SK-N-DZ (cell line): Measurements from ENCODE around the gene TSN.

Experiments used
- DNase-seq: peaks from one replicate; pipeline ENCODE4 v3.0.0-alpha.2; 2015; ENCODE audit warnings: low spot score

The TSN gene

GRCh38 chr2:121746071-121746578, 9.3 kb upstream of the TSN start:
- DNase-seq, result no peak

- DNase-seq, result peak; percentile 53
Observed at GRCh38 chr2:121748202-121748601, 7.2 kb upstream of the TSN start.

DNA sequence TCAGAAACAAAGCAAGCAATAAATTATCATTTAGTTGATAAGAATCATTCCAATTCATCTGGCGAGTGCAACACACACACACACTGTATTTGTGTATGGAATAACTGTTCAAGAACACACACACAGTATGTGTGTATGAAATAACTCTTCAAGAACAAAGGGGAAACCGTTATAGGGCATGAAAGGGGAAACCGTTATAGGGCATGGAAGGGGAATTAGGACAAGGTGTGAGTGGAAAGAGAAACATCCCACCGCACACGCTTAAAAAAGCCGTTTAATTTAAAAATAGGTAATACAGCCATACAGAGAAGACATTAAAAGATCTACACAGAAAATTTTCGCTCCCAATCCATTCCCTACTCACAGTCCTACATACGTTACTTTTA, 607 bp upstream of the TSN start:
- DNase-seq, result no peak

- no peak for DNase-seq
Observed at GRCh38 chr2:121764681-121765228, 9.3 kb downstream of the TSN start.

- no peak for DNase-seq
Observed at GRCh38 chr2:121766624-121767023, 11.2 kb downstream of the TSN start.

DNA sequence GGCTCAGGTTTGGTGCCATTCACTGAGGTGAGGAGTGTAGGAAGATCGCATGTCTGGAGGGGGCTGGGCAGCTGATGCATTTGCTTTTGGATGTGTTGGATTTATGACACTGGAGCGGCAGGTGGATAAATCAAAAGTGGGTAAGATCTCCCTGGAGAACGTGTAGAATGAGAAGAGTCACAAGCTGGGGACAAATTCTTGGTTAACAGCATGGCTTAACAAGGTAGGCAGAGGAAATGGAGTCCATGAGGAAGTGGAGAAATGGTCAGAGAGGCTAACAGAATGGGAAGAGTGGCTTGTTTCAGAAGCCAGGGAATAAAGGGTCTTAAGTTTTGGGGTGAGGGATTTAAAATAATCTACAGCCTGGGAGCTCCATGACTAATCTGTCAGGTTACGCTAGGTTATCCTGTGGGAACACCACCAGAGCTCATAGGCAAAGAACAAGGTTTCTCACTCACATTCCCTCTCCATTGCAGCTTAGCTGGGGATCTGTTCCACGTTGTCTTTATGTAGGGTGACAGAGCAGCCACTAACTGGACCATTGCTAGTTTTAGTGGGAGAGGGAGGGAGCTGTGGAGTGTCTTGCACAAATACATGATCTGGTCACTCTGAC, 12.8 kb downstream of the TSN start:
- peak; percentile 43 for DNase-seq

- DNase-seq, result peak; percentile 81
Observed at GRCh38 chr2:121771976-121772742, 16.7 kb downstream of the TSN start.

DNA sequence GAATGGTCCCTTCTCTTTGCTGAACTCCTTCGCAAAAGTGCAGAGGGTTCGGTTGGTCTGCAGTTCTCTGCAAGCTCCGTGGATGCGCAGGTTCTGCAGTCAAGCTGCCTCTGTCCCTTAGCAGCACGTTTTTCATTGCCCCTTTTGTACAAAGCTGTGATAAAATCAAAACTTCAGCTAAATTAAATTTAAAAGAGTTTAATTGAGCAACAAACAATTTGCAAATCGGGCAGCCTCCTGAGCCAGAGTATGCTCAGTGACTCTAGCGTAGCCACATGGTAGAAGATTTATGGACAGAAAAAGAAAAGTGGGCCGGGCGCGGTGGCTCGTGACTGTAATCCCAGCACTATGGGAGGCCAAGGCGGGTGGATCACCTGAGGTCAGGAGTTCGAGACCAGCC, 18.8 kb downstream of the TSN start:
- peak; percentile 94 for DNase-seq

GRCh38 chr2:121776361-121776760, 20.9 kb downstream of the TSN start:
- no peak for DNase-seq

DNA sequence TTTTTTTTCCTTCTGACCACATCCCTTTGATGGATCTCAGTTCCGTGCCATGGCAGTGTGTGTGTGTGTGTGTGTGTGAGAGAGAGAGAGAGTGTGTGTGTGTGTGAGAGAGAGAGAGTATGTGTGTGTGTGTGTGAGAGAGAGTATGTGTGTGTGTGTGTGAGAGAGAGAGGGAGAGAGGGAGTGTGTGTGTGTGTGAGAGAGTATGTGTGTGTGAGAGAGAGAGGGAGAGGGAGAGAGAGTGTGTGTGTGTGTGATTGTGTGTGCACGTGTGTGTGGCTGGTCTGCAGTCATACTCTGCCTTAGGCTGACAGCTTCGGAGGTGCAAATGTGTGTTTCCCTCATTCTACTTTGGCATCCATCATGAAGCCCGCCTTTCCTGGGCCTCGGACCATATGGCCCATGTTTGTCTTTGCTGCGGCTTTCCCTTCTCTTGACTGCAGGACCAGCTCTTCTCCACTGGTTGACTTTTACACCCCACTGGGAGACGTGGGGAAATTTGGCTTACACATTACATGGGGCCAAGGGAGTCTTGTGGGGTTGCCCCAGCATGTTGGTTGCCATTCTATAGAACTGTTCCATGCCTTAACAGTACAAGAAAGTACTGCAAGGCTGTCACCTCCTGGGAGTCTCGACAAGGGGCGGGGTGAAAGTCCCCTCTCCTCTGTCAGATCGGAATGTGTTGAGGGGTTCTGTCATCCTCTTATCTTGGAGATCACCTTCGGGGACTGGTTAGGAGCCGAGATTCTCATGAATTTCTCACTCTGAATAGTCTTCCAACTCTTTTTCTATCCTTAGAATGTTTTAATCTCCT, 21.6 kb downstream of the TSN start:
- no peak for DNase-seq

DNA sequence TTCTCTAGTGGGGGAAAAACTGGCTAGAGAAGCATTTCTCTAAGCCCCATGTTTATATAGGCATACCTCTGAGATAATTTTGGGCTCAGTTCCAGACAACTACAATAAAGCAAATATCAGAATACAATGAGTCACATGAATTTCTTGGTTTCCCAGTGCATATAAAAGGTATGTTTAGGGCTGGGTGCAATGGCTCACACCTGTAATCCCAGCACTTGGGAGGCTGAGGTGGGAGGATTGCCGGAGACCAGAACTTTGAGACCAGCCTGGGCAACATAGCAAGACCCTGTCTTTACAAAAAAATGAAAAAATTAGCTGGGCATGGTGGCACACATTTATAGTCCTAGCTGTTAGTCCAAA, 22.2 kb downstream of the TSN start:
- no peak for DNase-seq

- no peak for DNase-seq
Observed at GRCh38 chr2:121778741-121779487, 23.5 kb downstream of the TSN start.

DNA sequence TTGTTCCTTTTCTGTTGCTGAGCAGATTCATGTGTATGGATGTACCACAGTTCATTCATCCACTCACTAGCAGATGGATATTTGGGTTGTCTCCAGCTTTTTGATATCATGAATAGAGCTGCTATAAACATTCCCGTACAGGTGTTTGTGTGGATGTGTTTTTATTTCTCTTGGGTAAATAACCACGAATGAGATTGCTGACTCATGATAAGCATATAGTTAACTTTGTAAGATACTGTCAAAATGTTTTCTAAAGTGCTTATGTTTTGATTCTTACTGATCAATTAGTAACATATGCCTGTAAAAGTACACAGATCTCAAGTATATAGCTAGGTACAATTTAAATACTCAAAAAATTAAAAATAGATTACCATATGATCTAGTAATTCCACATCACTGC, 27.7 kb downstream of the TSN start:
- no peak for DNase-seq

GRCh38 chr2:121788685-121789084, 33.2 kb downstream of the TSN start:
- no peak for DNase-seq

DNA sequence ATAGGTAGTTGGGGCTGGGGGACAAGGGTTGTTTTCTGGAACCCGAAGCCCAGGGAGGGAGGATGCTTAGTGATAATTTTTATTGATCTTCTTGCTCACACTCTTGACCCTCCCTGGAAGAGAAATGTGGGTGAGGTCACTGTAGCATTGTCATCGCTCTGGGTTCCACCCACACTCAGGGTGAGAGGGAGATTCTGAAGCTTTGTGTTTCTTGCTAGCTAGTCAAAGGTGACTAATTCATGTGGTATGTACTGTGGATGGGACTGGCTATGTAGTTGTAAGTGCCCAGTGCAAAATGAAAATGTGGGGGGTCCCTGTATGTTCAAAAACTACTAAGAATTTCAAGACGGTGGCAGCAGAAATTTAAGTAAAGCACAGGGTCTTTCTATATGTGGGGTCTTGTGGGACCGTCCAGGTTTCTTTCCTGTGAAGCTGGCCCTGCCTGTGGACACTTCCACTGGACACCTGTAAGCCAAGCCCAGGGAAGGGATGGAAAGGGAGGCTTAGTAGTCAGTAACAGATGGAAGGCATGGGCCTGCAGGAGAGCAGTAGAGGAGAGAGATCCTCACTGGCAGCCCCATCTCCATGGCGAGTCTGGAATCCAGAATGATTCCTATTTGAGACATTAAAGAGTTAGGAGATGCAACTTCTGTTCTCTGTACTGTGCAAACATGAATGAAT, 35.0 kb downstream of the TSN start:
- DNase-seq, result no peak

DNA sequence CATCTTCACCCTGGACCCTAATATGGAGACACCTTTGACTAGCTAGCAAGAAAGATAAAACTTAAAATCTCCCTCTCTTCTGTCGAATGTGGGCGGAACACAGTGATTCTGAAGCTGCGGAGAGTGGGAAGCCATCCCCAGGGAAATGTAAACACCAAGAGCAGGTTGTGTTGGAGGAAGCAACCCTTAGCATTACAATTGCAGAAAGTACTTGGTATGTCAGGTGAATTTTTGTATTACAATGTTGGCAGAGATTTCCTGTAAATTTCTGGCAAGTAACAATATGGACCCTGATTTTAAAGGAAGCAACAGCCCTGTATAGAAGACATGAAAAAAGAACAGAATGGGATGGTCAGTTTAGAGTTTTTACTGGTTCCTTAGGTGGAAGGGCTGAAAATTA, 35.8 kb downstream of the TSN start:
- DNase-seq, result no peak

GRCh38 chr2:121791801-121792221, 36.4 kb downstream of the TSN start:
- no peak for DNase-seq

DNA sequence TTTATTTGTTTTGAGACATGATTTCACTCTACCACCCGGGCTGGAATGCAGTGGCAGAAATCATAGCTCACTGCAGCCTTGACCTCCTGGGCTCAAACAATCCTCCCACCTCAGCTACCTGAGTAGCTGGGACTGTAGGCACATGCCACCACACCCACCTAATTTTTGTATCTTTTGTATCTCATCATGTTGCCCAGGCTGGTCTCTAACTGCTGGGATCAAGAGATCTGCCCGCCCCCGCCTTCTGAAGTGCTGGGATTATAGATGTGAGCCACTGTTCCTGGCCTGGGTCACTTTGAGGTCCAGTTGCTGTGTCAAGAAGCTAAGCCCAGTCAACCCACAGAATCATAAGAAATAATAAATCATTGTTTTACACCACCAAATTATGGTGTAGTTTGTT, 38.4 kb downstream of the TSN start:
- no peak for DNase-seq

DNA sequence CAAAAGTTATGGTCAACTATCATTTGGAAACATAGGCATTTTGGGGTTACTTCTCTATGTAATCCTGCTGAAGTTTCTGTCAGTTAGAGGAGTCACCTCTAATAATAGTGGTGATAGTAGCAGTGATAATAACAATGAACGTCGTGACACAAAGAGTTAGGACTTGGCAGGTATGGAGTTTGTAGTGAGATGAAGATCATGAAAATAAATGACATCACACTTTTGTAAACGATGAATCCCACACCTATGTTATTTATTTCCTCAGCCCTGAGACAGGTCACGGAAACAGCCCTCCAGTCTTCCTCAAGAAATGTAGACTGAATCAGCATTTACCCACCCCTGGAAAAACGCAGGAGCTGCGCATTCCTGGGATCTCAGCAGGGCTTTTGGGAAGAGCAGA, 38.8 kb downstream of the TSN start:
- DNase-seq, result no peak

DNA sequence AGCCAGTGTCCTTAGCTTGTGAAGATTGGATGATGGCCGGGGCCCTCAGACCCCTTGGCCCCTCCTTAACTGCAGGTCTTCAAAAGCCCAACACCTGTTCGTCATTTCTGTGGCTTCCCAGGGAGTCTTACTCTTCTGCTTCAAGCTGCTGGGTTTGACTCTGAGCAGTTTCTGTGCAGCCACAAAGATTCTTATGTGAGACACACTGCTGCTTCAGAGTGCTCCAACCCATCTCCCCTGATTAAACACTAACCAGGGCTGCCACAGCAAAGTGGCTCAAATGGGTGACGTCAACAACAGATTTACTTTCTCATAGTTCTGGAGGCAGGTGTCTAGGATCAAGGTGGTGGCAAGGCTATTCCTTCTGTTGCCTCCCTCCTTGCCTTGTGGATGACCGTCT, 40.8 kb downstream of the TSN start:
- DNase-seq, result no peak

GRCh38 chr2:121798617-121799016, 43.2 kb downstream of the TSN start:
- DNase-seq, result no peak
